Vagina (tissue), 2 donors: Measurements from ENCODE around the gene PKP4.
"Not testable (repeated sequence)": the region's sequence is repeated elsewhere in the genome, so short reads cannot be mapped to it uniquely, and the experiment has no call there.

Source experiments
- POLR2A ChIP-seq, 2 donors: fragments of 450-650 bp; IDR thresholded peaks; one replicate each; pipeline ENCODE4 v1.6.1; 2017; ENCODE audit warnings: antibody characterized with exemption in 2 of 2, mild to moderate bottlenecking in 2 of 2, moderate library complexity in 2 of 2
- TF ChIP-seq, protein P1 (sequence below), 3 experiments: fragments of 450-650 bp in 2 of 3; fragments of 200-600 bp in 1 of 3; sonication (generic) in 1 of 3; IDR thresholded peaks; one replicate each; pipeline ENCODE4 v1.5.1; 2017 to 2019; ENCODE audit warnings: antibody characterized with exemption in 3 of 3, mild to moderate bottlenecking in 2 of 3, moderate library complexity in 2 of 3

DNA sequence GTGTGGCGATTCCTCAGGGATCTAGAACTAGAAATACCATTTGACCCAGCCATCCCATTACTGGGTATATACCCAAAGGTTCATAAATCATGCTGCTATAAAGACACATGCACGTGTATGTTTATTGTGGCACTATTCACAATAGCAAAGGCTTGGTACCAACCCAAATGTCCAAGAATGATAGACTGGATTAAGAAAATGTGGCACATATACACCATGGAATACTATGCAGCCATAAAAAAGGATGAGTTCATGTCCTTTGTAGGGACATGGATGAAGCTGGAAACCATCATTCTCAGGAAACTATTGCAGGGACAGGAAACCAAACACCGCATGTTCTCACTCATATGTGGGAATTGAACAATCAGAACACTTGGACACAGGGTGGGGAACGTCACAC, 17.7 kb upstream of the PKP4 start:
- TF ChIP-seq, protein P1, sequence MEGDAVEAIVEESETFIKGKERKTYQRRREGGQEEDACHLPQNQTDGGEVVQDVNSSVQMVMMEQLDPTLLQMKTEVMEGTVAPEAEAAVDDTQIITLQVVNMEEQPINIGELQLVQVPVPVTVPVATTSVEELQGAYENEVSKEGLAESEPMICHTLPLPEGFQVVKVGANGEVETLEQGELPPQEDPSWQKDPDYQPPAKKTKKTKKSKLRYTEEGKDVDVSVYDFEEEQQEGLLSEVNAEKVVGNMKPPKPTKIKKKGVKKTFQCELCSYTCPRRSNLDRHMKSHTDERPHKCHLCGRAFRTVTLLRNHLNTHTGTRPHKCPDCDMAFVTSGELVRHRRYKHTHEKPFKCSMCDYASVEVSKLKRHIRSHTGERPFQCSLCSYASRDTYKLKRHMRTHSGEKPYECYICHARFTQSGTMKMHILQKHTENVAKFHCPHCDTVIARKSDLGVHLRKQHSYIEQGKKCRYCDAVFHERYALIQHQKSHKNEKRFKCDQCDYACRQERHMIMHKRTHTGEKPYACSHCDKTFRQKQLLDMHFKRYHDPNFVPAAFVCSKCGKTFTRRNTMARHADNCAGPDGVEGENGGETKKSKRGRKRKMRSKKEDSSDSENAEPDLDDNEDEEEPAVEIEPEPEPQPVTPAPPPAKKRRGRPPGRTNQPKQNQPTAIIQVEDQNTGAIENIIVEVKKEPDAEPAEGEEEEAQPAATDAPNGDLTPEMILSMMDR (IDR thresholded peaks at IDR 0.05): not testable (repeated sequence)
- not testable (repeated sequence) for TF ChIP-seq POLR2A (IDR thresholded peaks at IDR 0.05)
